D341Med (cell line): ENCODE data around the gene FBXO21.

ENCODE experiments used
- DNase-seq: peaks from one replicate; pipeline ENCODE4 v3.0.0; 2012; ENCODE audit warnings: low spot score

Gene FBXO21

GRCh38 chr12:117165342-117165741, 24.9 kb downstream of the FBXO21 start:
- DNase-seq = no peak

GRCh38 chr12:117162633-117163032, 27.6 kb downstream of the FBXO21 start:
- DNase-seq = no peak

GRCh38 chr12:117162167-117162539, 28.1 kb downstream of the FBXO21 start:
- DNase-seq = no peak

- no peak for DNase-seq
These were observed 28.7 kb downstream of the FBXO21 start for GRCh38 chr12:117161460-117162166.

- DNase-seq = no peak
These were observed 30.6 kb downstream of the FBXO21 start for GRCh38 chr12:117159674-117160073.

GRCh38 chr12:117158911-117159553, 31.2 kb downstream of the FBXO21 start:
- no peak for DNase-seq

- no peak for DNase-seq
These were observed 32.2 kb downstream of the FBXO21 start for GRCh38 chr12:117158096-117158495.

- peak; percentile 89 for DNase-seq
These were observed 34.8 kb downstream of the FBXO21 start for GRCh38 chr12:117155278-117156060.

GRCh38 chr12:117152793-117153775, 37.2 kb downstream of the FBXO21 start:
- DNase-seq = no peak

- DNase-seq = no peak
These were observed 38.8 kb downstream of the FBXO21 start for GRCh38 chr12:117151403-117152031.

- no peak for DNase-seq
These were observed 40.8 kb downstream of the FBXO21 start for GRCh38 chr12:117149431-117149830.

GRCh38 chr12:117148642-117149041, 41.6 kb downstream of the FBXO21 start:
- no peak for DNase-seq

GRCh38 chr12:117147639-117148038, 42.6 kb downstream of the FBXO21 start:
- DNase-seq = no peak

GRCh38 chr12:117145597-117146154, 44.6 kb downstream of the FBXO21 start:
- no peak for DNase-seq

GRCh38 chr12:117144599-117144998, 45.7 kb downstream of the FBXO21 start:
- no peak for DNase-seq

GRCh38 chr12:117143008-117143532, 47.2 kb downstream of the FBXO21 start:
- no peak for DNase-seq

- DNase-seq = no peak
These were observed 48.2 kb downstream of the FBXO21 start for GRCh38 chr12:117142094-117142493.

- no peak for DNase-seq
These were observed 49.0 kb downstream of the FBXO21 start for GRCh38 chr12:117141097-117141898.

GRCh38 chr12:117140397-117141096, 49.7 kb downstream of the FBXO21 start:
- DNase-seq = no peak
